Gastroesophageal sphincter (tissue), 3 donors: ENCODE measurements around the gene CLASP1.

Experiments
- POLR2A ChIP-seq, 2 donors: fragments of 450-650 bp; IDR thresholded peaks; one replicate each; pipeline ENCODE4 v1.6.1; 2017; ENCODE audit warnings: antibody characterized with exemption in 2 of 2, mild to moderate bottlenecking in 2 of 2, moderate library complexity in 1 of 2
- TF ChIP-seq, protein P1 (sequence below), 4 experiments: fragments of 200-600 bp in 2 of 4; fragments of 450-650 bp in 2 of 4; sonication (generic) in 1 of 4; IDR thresholded peaks; one replicate each; pipeline ENCODE4 v1.5.1; 2017 to 2019; ENCODE audit warnings: antibody characterized with exemption in 4 of 4, mild to moderate bottlenecking in 2 of 4, moderate library complexity in 2 of 4

DNA sequence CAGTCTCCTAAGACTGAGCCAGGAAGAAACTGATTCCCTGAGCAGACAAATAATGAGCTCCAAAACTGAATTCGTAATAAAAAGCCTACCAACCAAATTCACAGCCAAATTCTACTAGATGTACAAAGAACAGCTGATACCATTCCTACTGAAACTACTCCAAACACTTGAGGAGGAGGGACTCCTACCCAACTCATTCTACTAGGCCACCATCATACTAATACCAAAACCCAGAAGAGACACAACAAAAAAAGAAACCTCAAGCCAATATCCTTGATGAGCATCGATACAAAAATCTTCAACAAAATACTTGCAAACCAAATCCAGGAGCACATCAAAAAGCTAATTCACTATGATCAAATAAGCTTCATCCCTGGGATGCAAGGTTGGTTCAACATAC lies 98.6 kb downstream of the CLASP1 start:
- no peak for TF ChIP-seq POLR2A (IDR thresholded peaks at IDR 0.05)
- TF ChIP-seq, protein P1, sequence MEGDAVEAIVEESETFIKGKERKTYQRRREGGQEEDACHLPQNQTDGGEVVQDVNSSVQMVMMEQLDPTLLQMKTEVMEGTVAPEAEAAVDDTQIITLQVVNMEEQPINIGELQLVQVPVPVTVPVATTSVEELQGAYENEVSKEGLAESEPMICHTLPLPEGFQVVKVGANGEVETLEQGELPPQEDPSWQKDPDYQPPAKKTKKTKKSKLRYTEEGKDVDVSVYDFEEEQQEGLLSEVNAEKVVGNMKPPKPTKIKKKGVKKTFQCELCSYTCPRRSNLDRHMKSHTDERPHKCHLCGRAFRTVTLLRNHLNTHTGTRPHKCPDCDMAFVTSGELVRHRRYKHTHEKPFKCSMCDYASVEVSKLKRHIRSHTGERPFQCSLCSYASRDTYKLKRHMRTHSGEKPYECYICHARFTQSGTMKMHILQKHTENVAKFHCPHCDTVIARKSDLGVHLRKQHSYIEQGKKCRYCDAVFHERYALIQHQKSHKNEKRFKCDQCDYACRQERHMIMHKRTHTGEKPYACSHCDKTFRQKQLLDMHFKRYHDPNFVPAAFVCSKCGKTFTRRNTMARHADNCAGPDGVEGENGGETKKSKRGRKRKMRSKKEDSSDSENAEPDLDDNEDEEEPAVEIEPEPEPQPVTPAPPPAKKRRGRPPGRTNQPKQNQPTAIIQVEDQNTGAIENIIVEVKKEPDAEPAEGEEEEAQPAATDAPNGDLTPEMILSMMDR (IDR thresholded peaks at IDR 0.05) = no peak
